Activated CD4-positive, alpha-beta T cell treated with anti-CD3 and anti-CD28 coated beads, Interleukin-2, Interleukin-4, amounts not matched to agents 100 ng/mL and 50 ng/mL, durations not matched to agents 16 hours and 8 hours (primary cell): Measurements from ENCODE around the gene KCNMB2.
"Not testable (repeated sequence)": the region's sequence is repeated elsewhere in the genome, so short reads cannot be mapped to it uniquely, and the experiment has no call there.

ENCODE experiments used
- DNase-seq: peaks from one replicate; pipeline ENCODE4 v3.0.0-alpha.2; 2020; ENCODE audit warnings: low spot score

KCNMB2 gene

GRCh38 chr3:178536211-178537079 lies at the start of gene KCNMB2:
Gene KCNMB2 (plus strand): TSS chr3:178536436.
- no peak for DNase-seq

GRCh38 chr3:178486903-178487302 lies 49.3 kb upstream of the KCNMB2 start:
- DNase-seq = no peak

GRCh38 chr3:178487752-178488151 lies 48.5 kb upstream of the KCNMB2 start:
- DNase-seq = no peak

- no peak for DNase-seq
These were observed 44.5 kb upstream of the KCNMB2 start for GRCh38 chr3:178491751-178492150.

GRCh38 chr3:178492491-178492890 lies 43.7 kb upstream of the KCNMB2 start:
- DNase-seq = no peak

GRCh38 chr3:178494386-178494785 lies 41.9 kb upstream of the KCNMB2 start:
- DNase-seq = no peak

GRCh38 chr3:178496911-178497310 lies 39.3 kb upstream of the KCNMB2 start:
- no peak for DNase-seq

GRCh38 chr3:178498871-178499270 lies 37.4 kb upstream of the KCNMB2 start:
- DNase-seq = no peak

GRCh38 chr3:178500631-178501030 lies 35.6 kb upstream of the KCNMB2 start:
- DNase-seq = no peak

- no peak for DNase-seq
These were observed 32.1 kb upstream of the KCNMB2 start for GRCh38 chr3:178504128-178504527.

GRCh38 chr3:178505832-178506231 lies 30.4 kb upstream of the KCNMB2 start:
- DNase-seq = no peak

- DNase-seq = no peak
These were observed 28.5 kb upstream of the KCNMB2 start for GRCh38 chr3:178507507-178508442.

- DNase-seq = no peak
These were observed 27.8 kb upstream of the KCNMB2 start for GRCh38 chr3:178508443-178508825.

- no peak for DNase-seq
These were observed 25.7 kb upstream of the KCNMB2 start for GRCh38 chr3:178510496-178510895.

- DNase-seq = no peak
These were observed 23.6 kb upstream of the KCNMB2 start for GRCh38 chr3:178512647-178513046.

GRCh38 chr3:178513546-178514380 lies 22.5 kb upstream of the KCNMB2 start:
- DNase-seq = no peak

- no peak for DNase-seq
These were observed 21.8 kb upstream of the KCNMB2 start for GRCh38 chr3:178514401-178514800.

- not testable (repeated sequence) for DNase-seq
These were observed 21.0 kb upstream of the KCNMB2 start for GRCh38 chr3:178515076-178515744.

- no peak for DNase-seq
These were observed 18.4 kb upstream of the KCNMB2 start for GRCh38 chr3:178517665-178518334.

- DNase-seq = no peak
These were observed 17.4 kb upstream of the KCNMB2 start for GRCh38 chr3:178518660-178519396.
